HL-60 (cell line): ENCODE results near the gene PCDHA3.

ENCODE experiments used
- DNase-seq, 2 experiments: peaks; one replicate each; pipeline ENCODE4 v3.0.0-alpha.2; 2010 to 2020; ENCODE audit warnings: low read depth in 1 of 2, low spot score in 1 of 2
- H3K27ac ChIP-seq: fragments of 250-450 bp; sonication (Bioruptor Pico); replicated peaks from 2 replicates; pipeline ENCODE4 v1.5.1; 2020; ENCODE audit warnings: mild to moderate bottlenecking, moderate library complexity
- H3K27me3 ChIP-seq: fragments of 250-450 bp; sonication (Bioruptor Pico); 2 replicates; pipeline ENCODE4 v1.5.1; 2021; ENCODE audit warnings: mild to moderate bottlenecking, moderate library complexity; ENCODE audit not compliant: insufficient read depth, poor library complexity, severe bottlenecking
- H3K4me3 ChIP-seq: replicated peaks from 2 replicates; pipeline ENCODE4 v1.5.1; 2011; ENCODE audit warnings: mild to moderate bottlenecking, control low read depth, low read length; ENCODE audit not compliant: insufficient read depth
- GABPA ChIP-seq: IDR thresholded peaks from 2 replicates; pipeline ENCODE4 v1.6.1; 2012; ENCODE audit warnings: low read depth
- POLR2AphosphoS5 ChIP-seq: IDR thresholded peaks from 2 replicates; pipeline ENCODE4 v1.6.1; 2012; ENCODE audit warnings: low read depth
- SPI1 ChIP-seq: IDR thresholded peaks from 2 replicates; pipeline ENCODE4 v1.6.1; 2012; ENCODE audit warnings: low read depth, mild to moderate bottlenecking, borderline replicate concordance
- long read RNA-seq: library from polyadenylated mRNA; unstranded; transcript quantifications from one replicate; pipeline ENCODE4 v2.0.0, GENCODE V29; 2020
- TF ChIP-seq, protein P1 (sequence below): IDR thresholded peaks from 2 replicates; pipeline ENCODE4 v1.6.1; 2012; ENCODE audit warnings: low read depth; ENCODE audit not compliant: insufficient replicate concordance
- TF ChIP-seq, protein P2 (sequence below): IDR thresholded peaks from one replicate; pipeline ENCODE4 v1.5.1; 2011; ENCODE audit warnings: low read length, control low read depth, inconsistent platforms; ENCODE audit not compliant: insufficient read depth

The PCDHA3 gene
- long read RNA-seq, result 0 reads

DNA sequence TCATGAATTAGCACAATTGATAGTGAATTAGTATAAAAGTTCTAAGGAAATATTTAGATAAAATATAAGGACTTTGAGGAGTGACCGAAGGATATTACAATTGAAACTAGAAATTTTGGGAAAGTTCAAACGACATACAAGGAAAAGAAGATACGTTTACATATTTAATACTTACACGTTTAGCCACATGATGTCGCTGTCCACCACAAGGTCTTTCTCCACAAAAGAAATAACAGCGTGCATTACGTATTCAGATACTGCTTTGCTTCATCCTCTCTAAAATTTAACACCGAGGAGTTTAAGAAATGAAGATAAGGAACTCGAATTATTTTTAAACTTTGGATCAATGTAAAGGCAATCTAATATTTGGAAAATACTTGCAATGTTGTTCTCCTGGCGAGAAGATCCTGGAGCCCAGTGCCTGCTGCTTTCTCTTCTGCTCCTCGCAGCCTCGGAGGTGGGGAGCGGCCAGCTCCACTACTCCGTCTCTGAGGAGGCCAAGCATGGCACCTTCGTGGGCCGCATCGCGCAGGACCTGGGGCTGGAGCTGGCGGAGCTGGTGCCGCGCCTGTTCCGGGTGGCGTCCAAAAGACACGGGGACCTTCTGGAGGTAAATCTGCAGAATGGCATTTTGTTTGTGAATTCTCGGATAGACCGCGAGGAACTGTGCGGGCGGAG lies at the start of gene PCDHA3:
Gene PCDHA3 (plus strand): TSS at position 242 of the 678 bp plus-strand sequence.
- no peak within 1 kb of the TSS for H3K27ac ChIP-seq
- H3K27me3 ChIP-seq, result no peaks in the 10 kb centered on the region
- H3K4me3 ChIP-seq, result no peak within 1 kb of the TSS
- no peak for DNase-seq
- TF ChIP-seq POLR2AphosphoS5, result no peak
- no peak for TF ChIP-seq SPI1
- no peak for TF ChIP-seq GABPA

DNA sequence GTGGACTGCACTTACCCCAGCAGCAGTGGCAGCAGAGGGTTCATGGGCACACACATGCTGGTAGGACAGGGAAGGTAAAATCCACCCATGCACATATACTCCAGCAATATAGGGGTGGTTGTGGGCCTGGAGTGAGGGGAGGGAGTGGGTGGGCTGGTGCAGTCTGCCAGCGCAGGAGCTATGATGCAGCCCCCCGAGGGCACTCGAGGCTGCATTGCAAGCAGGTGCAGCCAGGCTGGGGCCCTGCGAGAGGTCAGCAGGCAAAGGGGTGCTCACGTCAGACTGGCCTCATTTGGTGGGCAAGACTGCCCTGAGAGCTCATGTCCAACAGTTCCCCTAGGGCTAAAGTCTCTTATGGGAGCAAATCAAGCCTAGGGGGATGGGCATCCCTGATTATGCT lies 47.3 kb upstream of the PCDHA3 start:
- DNase-seq, result no peak
- TF ChIP-seq SPI1 (no peak), POLR2AphosphoS5 (no peak), GABPA (no peak)
- TF ChIP-seq, protein P1, sequence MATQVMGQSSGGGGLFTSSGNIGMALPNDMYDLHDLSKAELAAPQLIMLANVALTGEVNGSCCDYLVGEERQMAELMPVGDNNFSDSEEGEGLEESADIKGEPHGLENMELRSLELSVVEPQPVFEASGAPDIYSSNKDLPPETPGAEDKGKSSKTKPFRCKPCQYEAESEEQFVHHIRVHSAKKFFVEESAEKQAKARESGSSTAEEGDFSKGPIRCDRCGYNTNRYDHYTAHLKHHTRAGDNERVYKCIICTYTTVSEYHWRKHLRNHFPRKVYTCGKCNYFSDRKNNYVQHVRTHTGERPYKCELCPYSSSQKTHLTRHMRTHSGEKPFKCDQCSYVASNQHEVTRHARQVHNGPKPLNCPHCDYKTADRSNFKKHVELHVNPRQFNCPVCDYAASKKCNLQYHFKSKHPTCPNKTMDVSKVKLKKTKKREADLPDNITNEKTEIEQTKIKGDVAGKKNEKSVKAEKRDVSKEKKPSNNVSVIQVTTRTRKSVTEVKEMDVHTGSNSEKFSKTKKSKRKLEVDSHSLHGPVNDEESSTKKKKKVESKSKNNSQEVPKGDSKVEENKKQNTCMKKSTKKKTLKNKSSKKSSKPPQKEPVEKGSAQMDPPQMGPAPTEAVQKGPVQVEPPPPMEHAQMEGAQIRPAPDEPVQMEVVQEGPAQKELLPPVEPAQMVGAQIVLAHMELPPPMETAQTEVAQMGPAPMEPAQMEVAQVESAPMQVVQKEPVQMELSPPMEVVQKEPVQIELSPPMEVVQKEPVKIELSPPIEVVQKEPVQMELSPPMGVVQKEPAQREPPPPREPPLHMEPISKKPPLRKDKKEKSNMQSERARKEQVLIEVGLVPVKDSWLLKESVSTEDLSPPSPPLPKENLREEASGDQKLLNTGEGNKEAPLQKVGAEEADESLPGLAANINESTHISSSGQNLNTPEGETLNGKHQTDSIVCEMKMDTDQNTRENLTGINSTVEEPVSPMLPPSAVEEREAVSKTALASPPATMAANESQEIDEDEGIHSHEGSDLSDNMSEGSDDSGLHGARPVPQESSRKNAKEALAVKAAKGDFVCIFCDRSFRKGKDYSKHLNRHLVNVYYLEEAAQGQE, result no peak
- TF ChIP-seq, protein P2, sequence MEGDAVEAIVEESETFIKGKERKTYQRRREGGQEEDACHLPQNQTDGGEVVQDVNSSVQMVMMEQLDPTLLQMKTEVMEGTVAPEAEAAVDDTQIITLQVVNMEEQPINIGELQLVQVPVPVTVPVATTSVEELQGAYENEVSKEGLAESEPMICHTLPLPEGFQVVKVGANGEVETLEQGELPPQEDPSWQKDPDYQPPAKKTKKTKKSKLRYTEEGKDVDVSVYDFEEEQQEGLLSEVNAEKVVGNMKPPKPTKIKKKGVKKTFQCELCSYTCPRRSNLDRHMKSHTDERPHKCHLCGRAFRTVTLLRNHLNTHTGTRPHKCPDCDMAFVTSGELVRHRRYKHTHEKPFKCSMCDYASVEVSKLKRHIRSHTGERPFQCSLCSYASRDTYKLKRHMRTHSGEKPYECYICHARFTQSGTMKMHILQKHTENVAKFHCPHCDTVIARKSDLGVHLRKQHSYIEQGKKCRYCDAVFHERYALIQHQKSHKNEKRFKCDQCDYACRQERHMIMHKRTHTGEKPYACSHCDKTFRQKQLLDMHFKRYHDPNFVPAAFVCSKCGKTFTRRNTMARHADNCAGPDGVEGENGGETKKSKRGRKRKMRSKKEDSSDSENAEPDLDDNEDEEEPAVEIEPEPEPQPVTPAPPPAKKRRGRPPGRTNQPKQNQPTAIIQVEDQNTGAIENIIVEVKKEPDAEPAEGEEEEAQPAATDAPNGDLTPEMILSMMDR, result no peak
- H3K27me3 ChIP-seq, result no peaks in the 10 kb centered on the region
- H3K4me3 ChIP-seq, result no peak overlapping the region
- H3K27ac ChIP-seq, result no peak overlapping the region

DNA sequence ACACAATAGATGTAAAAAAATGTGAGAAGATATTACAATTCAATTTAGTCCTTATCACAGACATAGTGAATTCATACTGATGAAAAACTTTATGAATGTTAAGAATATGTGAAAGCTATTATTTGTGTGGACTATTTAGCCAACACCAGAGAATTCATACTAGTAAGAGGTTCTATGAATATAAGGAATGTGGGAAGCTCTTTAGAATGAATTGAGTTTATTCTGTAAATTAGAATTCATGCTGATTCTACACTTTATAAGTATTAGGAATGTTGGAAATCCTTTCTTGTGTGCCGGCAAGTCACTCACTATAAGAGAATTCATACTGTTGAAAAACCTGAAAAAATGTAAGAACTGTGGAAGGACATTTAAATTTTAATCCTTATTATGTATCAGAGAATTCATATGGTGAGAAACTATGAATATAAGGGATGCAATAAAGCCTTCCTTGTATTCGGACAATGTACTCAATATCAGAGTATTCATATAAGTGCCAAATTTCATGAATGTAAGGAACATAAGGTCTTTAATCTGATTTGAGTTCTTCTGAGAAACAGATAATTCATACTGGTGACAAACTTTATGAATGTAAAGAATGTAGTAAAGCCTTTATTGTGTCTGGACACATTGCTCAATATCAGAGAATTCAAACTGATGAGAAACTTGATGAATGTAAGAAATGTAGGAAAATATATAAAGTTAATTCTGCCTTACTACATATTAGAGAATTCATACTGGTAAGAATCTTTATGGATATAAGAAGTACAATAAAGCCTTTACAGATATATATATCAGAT lies 36.5 kb upstream of the PCDHA3 start:
- H3K27ac ChIP-seq, result no peak overlapping the region
- H3K4me3 ChIP-seq, result no peak overlapping the region
- no peaks in the 10 kb centered on the region for H3K27me3 ChIP-seq
- TF ChIP-seq, protein P2, result no peak
- TF ChIP-seq POLR2AphosphoS5 (no peak), SPI1 (no peak), GABPA (no peak)
- TF ChIP-seq, protein P1, result no peak
- DNase-seq, result no peak

DNA sequence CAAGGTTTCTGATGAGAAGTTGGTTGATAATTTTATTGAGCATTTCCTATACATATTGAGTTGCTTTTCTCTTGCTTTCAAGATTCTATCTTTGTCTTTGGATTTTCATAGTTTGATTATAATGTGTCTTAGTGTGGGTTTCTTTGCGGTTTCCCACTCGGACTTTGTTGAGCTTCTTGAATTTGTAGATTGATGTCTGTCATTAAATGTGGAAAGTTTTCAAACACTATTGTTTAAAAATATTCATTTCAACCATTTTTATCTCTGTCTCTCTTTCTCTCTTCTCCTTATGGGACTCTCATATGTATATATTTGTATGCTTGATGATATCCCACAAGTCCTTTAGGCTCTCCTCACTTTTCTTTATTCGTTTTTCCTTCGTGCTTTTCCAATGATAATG lies 33.4 kb upstream of the PCDHA3 start:
- Histone ChIP-seq H3K4me3 (no peak overlapping the region), H3K27ac (no peak overlapping the region), H3K27me3 (no peaks in the 10 kb centered on the region)
- DNase-seq, result no peak
- TF ChIP-seq POLR2AphosphoS5, result no peak
- no peak for TF ChIP-seq SPI1
- TF ChIP-seq, protein P2, result no peak
- TF ChIP-seq, protein P1, result no peak
- TF ChIP-seq GABPA, result no peak
